GM18858 (cell line): Measurements from ENCODE around the gene FCRLA.
"Not testable (repeated sequence)": the region's sequence is repeated elsewhere in the genome, so short reads cannot be mapped to it uniquely, and the experiment has no call there.

Experiments
- ATAC-seq: cut with Tn5 transposase; IDR thresholded peaks from one replicate; pipeline ENCODE4 v1.9.1; 2021; ENCODE audit not compliant: unreplicated experiment

FCRLA gene

GRCh38 chr1:161702250-161702649 lies 4.8 kb upstream of the FCRLA start:
- ATAC-seq = no peak

GRCh38 chr1:161705537-161705936 lies 1.5 kb upstream of the FCRLA start:
- ATAC-seq = peak; percentile 38

DNA sequence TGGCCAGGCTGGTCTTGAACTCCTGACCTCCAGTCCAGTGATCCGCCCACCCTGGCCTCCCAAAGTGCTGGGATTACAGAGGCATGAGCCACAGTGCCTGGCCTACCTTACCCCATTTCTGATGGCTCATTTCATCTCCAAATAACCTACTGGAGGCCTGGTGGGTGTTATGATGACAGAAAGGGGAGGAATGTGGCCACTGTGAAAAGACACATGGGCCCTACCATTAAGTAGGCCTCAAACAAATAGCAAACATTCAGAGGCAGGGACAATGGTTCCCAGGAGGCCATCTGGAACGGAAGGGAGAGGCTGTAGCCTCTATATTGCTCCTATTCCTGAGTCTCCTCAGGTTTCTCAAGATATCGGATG lies 932 bp upstream of the FCRLA start:
- ATAC-seq = no peak

DNA sequence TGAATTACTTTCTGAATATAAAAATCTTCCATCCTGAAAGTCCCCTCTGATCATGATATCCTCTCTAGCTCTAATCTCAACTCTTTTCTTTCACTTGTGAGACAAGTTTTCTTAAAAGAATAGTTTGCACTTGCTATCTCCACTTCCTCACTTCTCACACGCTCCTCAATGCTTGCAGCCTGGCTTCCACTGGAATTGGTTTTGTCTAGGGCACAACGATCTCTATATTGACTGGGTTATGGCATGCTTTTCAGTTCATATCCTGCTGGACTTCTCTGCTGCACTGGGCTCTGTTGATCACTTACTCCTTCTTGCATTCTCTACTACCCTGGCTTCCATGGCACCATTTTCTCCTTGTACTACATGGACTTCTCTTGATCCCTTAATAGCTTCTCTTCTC lies 474 bp downstream of the FCRLA start:
- ATAC-seq = no peak

DNA sequence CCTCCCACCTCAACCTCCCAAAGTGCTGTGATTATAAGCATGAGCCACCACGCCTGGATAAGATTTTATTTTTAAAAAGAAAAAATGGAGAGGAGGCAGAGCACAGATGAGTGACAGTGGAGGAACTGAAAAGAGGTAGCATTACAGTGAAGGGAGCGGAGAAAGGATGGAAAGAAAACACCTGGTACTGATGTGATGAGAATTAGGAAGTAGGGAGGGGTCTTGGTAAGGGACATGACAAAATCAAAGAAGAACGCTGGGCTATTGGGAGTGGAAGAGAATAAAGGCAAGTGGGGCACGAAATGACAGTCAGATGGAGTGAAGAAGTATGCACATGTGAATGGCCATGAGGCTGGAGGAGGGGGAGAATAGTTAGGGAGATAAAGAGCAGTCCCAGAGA lies 2.3 kb downstream of the FCRLA start:
- no peak for ATAC-seq

GRCh38 chr1:161710560-161710959 lies 3.5 kb downstream of the FCRLA start:
- ATAC-seq = no peak

GRCh38 chr1:161718559-161719324 lies 11.7 kb downstream of the FCRLA start:
- ATAC-seq = peak; percentile 32

- peak; percentile 46 for ATAC-seq
Observed at GRCh38 chr1:161719325-161719611, 12.2 kb downstream of the FCRLA start.

DNA sequence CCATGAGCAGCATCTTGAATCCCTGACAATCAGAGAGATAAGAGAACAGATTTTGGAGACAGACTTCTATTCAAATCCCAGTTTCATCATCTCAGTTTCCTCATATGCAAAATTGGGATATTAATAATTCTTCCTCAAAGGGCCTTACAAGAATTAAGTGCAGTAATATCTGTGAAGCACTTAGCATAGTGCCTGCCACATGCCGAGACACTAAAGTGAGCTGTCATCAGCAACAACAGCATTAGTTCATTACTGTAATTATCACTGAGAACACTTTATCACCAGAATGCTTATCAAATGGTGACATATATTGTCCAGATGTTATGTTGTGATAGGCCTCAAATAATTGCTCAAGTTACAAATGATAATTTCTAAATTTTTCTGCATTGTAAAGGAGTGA lies 13.4 kb downstream of the FCRLA start:
- ATAC-seq = no peak

GRCh38 chr1:161720956-161721737 lies 14.1 kb downstream of the FCRLA start, which contains the start of gene FCRLB:
Gene FCRLB, plus strand, starts transcription at chr1:161721544. Its CDS starts 1,129 bp downstream, at chr1:161722673.
- no peak for ATAC-seq

- ATAC-seq = no peak
Observed at GRCh38 chr1:161721738-161722343, 14.8 kb downstream of the FCRLA start.

DNA sequence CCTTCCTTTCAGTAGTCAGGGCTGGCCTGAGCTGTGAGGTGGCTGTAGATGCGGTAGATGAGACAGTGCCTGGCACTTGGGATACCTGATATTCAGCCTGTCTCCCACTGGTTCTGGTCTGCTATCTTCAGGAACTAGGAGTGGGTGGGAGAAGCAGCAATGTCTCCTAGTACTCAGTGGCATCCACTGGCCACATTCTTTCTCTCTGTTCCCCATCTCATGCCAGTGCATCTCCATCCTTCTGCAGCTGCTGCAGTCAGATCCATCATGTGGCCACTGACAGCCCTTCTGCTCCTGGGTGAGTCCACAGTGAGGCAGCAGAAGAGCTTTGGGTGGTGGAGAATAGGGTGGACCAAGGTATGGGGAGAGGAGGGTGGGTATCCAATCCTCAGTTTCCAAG lies 15.4 kb downstream of the FCRLA start:
- ATAC-seq = no peak

DNA sequence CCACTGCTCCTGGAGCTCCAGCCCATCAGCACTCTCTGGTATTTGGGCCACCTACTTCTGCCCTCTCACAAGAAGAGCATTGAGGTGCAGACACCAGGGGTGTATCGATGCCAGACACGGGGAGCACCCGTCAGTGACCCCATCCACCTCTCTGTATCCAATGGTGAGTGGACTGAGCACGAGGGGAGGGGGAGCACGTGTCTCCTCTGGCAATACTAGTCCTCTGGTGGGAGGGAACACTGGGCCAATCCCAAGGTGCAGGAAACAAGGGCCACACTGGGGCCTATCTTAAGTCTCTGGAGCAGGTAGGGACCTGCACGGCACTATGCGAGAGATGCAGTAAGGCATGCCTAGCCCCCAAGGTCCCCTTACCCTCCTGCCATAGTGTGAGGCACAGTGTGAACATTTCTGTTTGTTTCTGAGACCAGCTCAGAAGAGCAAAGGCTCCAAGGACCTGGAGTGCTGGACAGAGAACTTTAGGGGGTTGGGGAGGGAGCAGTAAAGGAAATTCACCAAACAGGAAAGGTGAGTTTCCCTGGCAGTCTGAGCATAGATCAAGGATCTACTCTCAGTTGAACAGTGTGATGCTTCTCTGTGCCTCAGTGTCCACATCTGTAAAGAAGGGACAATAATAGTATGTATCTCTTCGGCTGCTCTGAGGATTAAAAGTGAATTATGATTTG lies 16.6 kb downstream of the FCRLA start:
- no peak for ATAC-seq

DNA sequence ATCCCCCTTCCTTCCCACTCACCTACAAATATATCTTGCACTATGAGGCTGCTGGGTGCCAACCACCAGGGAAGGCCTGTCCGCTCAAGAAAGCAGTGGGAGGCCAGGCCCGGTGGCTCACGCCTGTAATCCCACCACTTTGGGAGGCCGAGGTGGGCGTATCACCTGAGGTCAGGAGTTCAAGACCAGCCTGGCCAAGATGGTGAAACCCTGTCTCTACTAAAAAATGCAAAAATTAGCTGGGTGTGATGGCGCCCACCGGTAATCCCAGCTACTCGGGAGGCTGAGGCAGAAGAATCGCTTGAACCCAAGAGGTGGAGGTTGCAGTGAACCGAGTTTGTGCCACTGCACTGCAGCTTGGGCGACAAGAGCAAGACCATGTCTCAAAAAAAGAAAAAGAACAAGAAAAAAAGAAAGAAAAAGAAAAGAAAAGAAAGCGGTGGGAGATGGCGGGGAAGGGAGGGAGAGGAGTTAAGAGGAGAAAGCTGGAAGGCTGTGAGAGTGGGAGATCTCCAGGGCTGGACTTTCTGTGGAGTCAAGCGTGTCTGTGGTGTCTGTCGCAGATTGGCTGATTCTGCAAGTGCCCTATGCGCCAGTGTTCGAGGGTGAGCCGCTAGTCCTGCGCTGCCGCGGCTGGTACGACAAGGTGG lies 18.4 kb downstream of the FCRLA start:
- not testable (repeated sequence) for ATAC-seq

DNA sequence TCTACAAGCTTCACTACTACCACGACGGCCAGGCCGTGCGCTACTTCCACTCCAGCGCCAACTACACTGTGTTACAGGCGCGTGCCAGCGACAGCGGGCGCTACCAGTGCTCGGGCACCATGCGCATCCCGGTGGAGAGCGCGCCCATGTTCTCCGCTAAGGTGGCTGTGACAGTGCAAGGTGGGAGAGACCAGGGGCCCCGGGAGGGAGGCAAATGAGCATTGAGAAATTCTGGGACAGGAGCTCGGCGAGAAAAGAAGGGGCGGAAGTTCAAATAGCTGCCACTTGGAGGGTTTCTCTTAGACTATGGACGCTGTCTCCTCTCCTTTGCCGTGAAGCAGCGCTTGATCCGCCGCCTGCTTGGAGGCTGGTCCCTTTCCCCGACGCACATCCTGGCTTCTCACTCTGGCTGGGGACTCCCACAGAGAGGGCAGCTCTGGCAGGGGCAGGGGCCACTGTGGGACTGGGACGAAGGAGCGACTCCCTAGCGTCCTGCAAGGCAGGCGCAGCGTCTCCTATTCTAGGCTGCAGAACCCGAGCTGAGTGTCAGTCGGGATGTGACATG lies 19.0 kb downstream of the FCRLA start:
- ATAC-seq = no peak

- peak; percentile 30 for ATAC-seq
Observed at GRCh38 chr1:161726473-161727255, 19.6 kb downstream of the FCRLA start.

DNA sequence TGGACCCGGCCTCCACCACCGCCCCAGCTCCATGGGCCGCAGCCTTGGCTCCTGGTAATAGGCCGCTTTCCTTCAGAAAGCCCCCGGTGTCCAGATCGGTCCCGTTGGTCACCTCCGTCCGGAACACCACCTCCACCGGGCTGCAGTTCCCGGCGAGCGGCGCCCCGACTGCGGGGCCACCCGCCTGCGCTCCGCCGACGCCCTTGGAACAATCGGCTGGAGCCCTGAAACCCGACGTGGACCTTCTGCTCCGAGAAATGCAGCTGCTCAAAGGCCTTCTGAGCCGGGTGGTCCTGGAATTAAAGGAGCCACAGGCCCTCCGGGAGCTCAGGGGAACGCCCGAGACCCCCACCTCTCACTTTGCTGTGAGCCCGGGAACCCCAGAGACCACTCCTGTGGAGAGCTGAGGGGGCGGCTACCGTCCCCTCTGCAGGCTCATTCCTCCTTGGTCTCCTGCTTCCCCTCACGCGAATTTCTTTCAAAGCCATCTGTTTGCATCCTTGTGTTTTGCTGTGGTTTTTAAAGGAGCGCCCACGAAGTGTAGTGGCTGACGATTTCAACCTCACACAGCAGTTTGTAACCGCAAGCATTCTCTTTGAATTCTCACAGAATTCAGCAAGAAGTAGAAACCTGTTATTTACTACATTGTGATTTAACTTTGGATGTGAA lies 20.4 kb downstream of the FCRLA start:
- ATAC-seq = no peak

GRCh38 chr1:161728376-161729226 lies 21.6 kb downstream of the FCRLA start:
- ATAC-seq = no peak
